GM19463 (cell line): ENCODE measurements around the gene CDK5RAP2.

ENCODE experiments used
- ATAC-seq: cut with Tn5 transposase; IDR thresholded peaks from one replicate; pipeline ENCODE4 v1.9.1; 2021; ENCODE audit warnings: mild to moderate bottlenecking, moderate library complexity; ENCODE audit not compliant: unreplicated experiment

The CDK5RAP2 gene

GRCh38 chr9:120365386-120365785 lies 214.6 kb downstream of the CDK5RAP2 start:
- no peak for ATAC-seq

DNA sequence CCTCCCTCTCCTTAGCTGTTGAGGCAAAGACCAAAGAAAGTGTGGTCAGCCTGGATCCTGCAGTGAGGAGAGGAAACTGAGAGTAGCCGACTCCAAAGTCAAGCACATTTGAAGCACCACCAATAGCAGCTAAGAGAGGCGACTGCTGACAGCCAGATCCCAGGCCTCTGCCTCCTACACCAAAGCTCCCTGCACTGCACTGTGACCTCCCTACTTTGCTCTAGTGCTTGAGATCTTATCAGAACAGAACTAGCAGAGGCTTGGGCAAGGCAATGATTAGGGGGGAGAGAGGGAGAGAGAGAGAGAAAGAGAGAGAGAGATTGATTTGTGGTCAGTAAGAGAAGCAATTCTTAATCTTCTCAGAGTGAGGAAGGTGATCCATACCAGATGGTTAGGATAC lies 216.3 kb downstream of the CDK5RAP2 start:
- ATAC-seq: no peak

DNA sequence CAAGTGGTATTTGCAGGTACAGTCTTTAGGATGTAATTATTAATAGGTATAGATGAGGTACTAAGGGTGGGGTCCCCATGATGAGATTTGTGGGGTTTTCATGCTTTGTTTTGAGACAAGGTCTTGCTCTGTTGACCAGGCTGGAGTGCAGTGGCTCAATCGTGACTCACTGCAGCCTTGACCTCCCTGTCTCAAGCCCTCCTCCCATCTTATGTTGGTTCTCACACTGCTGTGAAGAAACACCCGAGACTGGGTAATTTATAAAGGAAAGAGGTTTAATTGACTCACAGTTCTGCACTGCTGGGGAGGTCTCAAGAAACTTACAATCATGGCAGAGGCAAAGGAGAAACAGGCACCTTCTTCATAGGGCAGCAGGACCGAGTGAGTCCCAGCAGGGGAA lies 217.5 kb downstream of the CDK5RAP2 start:
- no peak for ATAC-seq

- ATAC-seq: no peak
Measured at GRCh38 chr9:120361551-120361950, 218.4 kb downstream of the CDK5RAP2 start.

GRCh38 chr9:120360510-120360909 lies 219.5 kb downstream of the CDK5RAP2 start:
- ATAC-seq: no peak

DNA sequence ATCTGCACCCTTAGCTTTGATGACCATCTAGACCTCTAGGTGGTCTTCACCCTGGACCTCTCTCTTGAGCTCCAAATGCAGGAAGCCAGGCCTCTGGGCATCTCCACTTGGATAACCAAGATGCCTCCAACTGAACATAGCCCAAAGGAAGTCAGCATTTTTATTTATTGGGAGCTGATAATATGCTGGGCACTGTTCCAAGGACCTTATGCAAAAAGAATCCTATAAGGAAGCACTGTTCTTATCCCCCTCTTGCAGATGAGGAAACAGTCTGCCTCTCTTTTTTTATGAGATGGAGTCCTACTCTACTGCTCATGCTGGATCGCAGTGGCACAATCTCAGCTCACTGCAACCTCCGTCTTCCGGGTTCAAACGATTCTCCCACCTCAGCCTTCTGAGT lies 219.9 kb downstream of the CDK5RAP2 start:
- no peak for ATAC-seq

DNA sequence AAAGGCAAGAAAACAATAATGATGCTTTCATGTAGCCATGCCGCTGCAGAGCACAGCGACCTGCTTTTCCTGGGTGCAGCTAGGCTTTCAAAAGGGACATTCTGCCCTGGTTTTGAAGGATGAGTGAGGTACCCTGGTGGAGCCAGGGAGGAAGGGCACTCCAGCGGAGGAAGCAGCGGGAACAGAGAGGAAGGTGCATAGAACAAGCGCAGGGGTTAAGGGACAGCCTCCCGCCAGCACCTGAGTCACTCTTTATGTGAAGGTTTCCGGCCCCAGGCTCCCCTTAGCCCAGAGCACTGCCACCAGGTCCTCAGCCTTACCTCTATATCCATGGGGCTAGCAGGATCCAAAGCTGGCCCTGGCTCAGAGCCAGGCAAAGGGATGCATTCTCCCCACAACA lies 221.1 kb downstream of the CDK5RAP2 start:
- no peak for ATAC-seq

GRCh38 chr9:120353506-120353905 lies 226.5 kb downstream of the CDK5RAP2 start:
- ATAC-seq: no peak

DNA sequence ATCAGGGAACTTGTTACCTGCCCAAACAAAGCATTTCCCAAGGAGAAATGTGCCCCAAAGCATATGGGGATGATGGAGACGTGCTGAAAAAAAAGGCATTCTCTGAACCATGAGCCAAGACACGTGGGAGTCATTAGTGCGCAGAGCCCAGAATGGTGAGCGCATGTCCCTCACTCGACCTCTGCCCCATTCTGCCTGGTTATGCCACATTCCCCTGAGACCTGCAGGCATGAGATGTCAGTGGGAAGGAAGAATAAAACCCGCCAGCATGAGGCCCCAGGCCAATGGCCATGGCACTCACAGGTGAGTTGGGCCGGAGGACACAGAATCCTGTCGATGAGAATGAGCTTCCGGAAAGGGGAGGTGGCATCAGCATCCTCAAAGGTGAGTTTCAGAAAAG lies 228.9 kb downstream of the CDK5RAP2 start:
- ATAC-seq: no peak

DNA sequence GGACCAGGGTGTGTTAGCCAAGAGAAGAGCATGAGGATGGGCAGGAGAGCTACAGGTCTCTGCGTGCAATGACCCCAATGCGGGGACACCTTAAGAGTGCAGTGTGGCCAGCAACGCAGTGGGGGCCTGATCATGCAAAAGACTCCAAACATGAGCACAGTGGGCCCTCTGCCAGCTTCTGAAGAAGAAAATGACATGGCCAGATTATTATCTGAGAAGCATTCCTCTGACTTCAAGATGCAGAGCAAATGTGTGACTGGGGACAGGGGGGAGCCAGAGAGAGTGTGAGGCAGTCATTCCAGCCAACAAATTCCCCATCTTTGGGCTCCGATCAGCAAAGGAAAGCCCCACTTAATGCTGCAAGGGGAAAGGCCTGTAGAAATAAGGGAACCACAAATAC lies 229.4 kb downstream of the CDK5RAP2 start:
- no peak for ATAC-seq

- ATAC-seq: no peak
Measured at GRCh38 chr9:120348951-120349429, 231.0 kb downstream of the CDK5RAP2 start.

DNA sequence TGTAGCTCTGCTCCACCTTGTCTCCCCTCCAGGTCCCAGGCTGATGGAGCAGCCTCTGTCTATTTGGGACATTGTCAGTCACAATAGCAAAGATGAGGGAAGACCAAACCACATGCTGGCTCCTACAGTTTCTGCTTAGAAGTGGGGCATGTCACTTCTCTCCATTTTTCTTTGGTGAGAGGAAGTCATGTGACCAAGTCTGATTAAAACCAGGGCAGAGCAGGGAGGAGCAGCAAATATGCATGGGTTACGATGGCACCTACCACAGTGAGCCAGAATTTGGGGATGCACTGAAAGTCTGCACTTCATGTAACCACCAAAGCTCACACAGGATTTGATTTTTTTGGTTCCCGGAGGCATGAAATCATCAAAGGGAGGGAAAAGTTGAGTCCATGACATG lies 234.6 kb downstream of the CDK5RAP2 start:
- ATAC-seq: no peak

- ATAC-seq: no peak
Measured at GRCh38 chr9:120344230-120344629, 235.7 kb downstream of the CDK5RAP2 start.

DNA sequence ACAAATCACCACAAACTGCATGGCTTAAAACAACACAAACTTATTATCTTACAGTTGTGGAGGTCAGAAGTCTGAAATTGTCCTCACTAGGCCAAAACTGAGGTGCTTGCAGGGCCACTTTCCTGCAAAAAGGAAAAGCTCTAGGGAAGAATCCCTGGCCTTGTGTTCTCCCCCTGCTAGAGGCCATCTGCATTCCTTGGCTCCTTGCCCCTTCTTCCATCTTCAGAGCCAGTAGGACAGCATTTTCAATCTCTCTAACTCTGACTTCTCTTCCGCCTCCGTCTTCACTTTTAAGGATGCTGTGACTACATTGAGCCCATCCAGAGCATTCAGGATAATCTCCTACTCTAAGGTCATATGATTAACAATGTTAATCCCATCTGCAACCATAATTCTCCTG lies 236.6 kb downstream of the CDK5RAP2 start:
- ATAC-seq: no peak
